Astrocyte of the spinal cord (primary cell): ENCODE measurements around the gene KLF6.

Experiments used
- DNase-seq: peaks from one replicate; pipeline ENCODE4 v3.0.0; 2011; ENCODE audit warnings: low read depth, low spot score
- H3K4me3 ChIP-seq: 2 replicates; pipeline ENCODE4 v1.5.1; 2011; ENCODE audit warnings: low read depth, mild to moderate bottlenecking, low read length, moderate library complexity
- CTCF ChIP-seq: IDR thresholded peaks from 2 replicates; pipeline ENCODE4 v1.5.1; 2012; ENCODE audit warnings: low read depth, mild to moderate bottlenecking, low read length, inconsistent platforms
- in situ Hi-C: cut with HindIII; loops from 2 replicates; pipeline ENCODE4 v1.10.0; 2017; ENCODE audit warnings: low sequenced_read_pairs

The KLF6 gene

GRCh38 chr10:3805791-3806461 is 20.9 kb upstream of the KLF6 start:
- no peak overlapping the region for H3K4me3 ChIP-seq
- TF ChIP-seq CTCF: no peak
- peak; percentile 92 for DNase-seq
- in situ Hi-C loops: no loop called here

- peak; percentile 87 for DNase-seq
- TF ChIP-seq CTCF: no peak
- in situ Hi-C loops: no loop called here
- H3K4me3 ChIP-seq: no peak overlapping the region
Observed at GRCh38 chr10:3805201-3805790, 20.3 kb upstream of the KLF6 start.

- DNase-seq: no peak
- H3K4me3 ChIP-seq: no peak overlapping the region
- in situ Hi-C loops: no loop called here
Observed at GRCh38 chr10:3803927-3804741, 19.1 kb upstream of the KLF6 start.

GRCh38 chr10:3803295-3803926 is 18.4 kb upstream of the KLF6 start:
- H3K4me3 ChIP-seq: no peak overlapping the region
- TF ChIP-seq CTCF: no peak
- DNase-seq: no peak
- in situ Hi-C loops: no loop called here

More at GRCh38 chr10:3803927-3804741, 19.1 kb upstream of the KLF6 start:
- TF ChIP-seq CTCF: no peak

GRCh38 chr10:3802526-3803265 is 17.7 kb upstream of the KLF6 start:
- H3K4me3 ChIP-seq: no peak overlapping the region
- no peak for TF ChIP-seq CTCF
- no peak for DNase-seq
- in situ Hi-C loops: no loop called here
